GM10266 (cell line): ENCODE results near the gene NR4A3.
A peak's percentile ranks its signal among the peaks of the same experiment; 100 is the strongest.

ENCODE experiments used
- DNase-seq: peaks from one replicate; pipeline ENCODE4 v3.0.0; 2012; ENCODE audit errors: extremely low spot score
- CTCF ChIP-seq: IDR thresholded peaks from 2 replicates; pipeline ENCODE4 v1.5.1; 2012; ENCODE audit warnings: mild to moderate bottlenecking, low read depth; ENCODE audit not compliant: control insufficient read depth, insufficient read depth; ENCODE audit errors: missing control alignments

The NR4A3 gene

GRCh38 chr9:99894826-99895225, 73.1 kb downstream of the NR4A3 start:
- no peak for DNase-seq
- no peak for TF ChIP-seq CTCF

DNA sequence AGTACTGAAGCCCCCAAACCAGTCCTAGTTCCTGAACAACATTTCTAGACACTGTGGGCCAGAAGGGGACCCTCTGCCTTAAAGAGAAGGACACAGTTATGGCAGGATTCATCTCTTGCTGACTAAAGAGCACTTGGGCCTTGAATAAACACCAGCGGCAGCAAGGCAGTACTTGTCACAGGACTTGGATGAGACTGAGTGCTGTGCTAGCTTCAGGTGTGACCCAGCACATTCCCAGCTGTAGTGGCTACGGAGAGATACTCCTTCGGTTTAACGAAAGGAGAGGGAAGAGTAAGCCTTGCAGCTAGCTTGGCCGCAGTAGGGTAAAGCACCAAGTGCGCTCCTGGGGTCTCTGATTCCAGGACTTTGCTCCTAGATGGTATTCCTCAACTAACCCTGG, 73.8 kb downstream of the NR4A3 start:
- TF ChIP-seq CTCF = no peak
- DNase-seq = no peak

GRCh38 chr9:99896119-99896518, 74.4 kb downstream of the NR4A3 start:
- TF ChIP-seq CTCF = no peak
- no peak for DNase-seq

GRCh38 chr9:99903393-99903792, 81.7 kb downstream of the NR4A3 start:
- DNase-seq = no peak
- no peak for TF ChIP-seq CTCF

GRCh38 chr9:99905833-99906402, 84.2 kb downstream of the NR4A3 start:
- no peak for TF ChIP-seq CTCF
- DNase-seq = no peak

- no peak for TF ChIP-seq CTCF
- peak; percentile 91 for DNase-seq
Observed at GRCh38 chr9:99906403-99907207, 84.9 kb downstream of the NR4A3 start, which contains the start of gene STX17. Gene STX17 (plus strand): TSS chr9:99906654. CDS start chr9:99915240, 8,586 bp downstream.

- no peak for TF ChIP-seq CTCF
- no peak for DNase-seq
Observed at GRCh38 chr9:99907208-99907532, 85.5 kb downstream of the NR4A3 start.
